ENCODE measurements around the gene EFHD2.

- TF ChIP-seq CTCF (conservative IDR thresholded peaks at IDR 0.05; ENCODE audit: low read length) (no peak), EZH2phosphoT487 (IDR thresholded peaks at IDR 0.05; ENCODE audit: borderline replicate concordance) (no peak)
Measured at GRCh38 chr1:15436881-15437442, 27.3 kb downstream of the EFHD2 start.

Measured in Loucy (cell line).